ENCODE results near the gene NUCB2.

The NUCB2 gene

GRCh38 chr11:17333799-17334586, 57.5 kb downstream of the NUCB2 start:
- no peak for ATAC-seq

DNA sequence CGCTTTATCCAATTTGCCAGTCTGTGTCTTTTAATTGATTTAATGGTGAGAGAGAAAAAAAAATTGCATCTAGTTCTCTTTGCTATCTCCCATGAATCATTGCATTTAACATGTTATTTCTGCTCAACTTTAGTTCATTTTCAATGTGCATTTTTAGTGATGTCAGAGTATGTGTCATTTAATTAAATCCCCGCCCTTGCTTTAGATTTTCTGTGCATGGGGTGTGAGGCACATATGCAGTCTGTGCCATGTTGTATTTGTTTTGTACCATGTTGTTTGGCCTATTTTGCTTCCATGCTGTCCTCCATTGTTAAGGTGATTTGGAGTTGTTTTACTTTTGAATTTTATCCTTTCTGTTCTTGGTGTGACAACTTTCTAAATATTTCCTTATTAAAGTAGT, 66.7 kb downstream of the NUCB2 start:
- ATAC-seq, result no peak

GRCh38 chr11:17343907-17344306, 67.4 kb downstream of the NUCB2 start:
- ATAC-seq, result peak in 1 of 2 donors; percentile 70

- ATAC-seq, result no peak
These were observed 71.1 kb downstream of the NUCB2 start for GRCh38 chr11:17347676-17348075.

GRCh38 chr11:17350455-17351171, 74.1 kb downstream of the NUCB2 start:
- ATAC-seq, result peak; percentile 45 to 57

DNA sequence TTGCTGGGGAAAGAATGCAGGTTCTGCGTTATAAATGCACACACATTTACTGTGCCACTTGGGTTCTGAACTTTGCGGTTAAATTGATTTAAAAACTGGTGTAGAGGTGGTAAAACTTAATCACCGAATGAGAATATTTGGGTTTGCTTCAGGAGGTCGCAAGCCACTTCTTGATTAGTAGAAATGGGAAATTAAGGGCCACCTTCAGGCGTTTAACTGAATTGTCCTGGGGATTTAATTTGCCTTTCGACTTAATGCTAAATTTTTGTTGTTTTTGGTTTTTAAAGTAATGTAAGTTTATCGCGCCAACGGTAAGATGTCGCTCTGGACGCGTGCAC, 74.6 kb downstream of the NUCB2 start:
- no peak for ATAC-seq

- peak; percentile 50 to 52 for ATAC-seq
These were observed 75.1 kb downstream of the NUCB2 start, which contains the start of gene NCR3LG1 for GRCh38 chr11:17351510-17352176. TSS of gene NCR3LG1 (plus strand) at chr11:17351800. CDS start at chr11:17351970, 170 bp downstream.

DNA sequence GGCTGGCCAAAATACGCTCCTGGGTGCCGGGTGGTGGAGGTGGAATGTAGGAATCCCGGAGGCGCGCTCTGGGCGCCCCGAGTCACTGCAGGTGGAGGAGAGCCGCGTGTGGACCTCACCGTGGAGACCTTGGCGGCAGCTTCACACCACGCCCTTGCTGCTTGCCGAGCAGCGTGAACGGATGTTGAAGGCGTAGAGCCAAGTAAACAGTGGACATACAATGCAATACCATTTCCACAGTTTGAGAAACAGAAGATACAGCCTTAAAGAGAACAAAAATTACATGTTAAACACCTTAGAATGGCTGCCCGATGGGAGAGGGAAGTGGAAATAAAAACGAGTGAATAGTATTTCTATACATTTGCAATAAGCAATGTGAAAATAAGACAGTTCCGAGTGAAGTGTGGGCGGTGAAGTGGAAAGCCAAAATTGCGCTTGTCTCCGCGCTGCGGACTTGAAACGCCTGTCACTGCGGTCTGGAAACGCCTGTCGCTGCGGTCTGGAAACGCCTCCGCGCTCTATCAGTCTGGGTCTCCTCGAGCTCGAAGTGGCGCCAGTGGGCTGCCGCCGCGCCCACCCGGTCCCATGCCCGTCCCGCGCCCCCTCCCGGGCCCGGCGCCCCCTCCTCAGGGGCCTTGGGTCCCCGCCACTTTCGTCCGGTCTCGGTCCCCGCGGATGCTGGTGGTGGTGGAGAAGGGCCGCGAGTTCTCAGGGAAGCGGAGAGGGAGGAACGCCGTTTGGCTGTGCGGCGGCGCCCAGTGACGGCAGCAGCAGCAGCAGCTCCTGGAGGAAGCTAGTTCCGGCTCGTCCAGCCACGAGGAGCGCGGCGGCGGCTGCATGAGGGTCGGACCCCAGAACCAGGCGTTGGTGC, 76.6 kb downstream of the NUCB2 start:
- peak; percentile 25 for ATAC-seq

DNA sequence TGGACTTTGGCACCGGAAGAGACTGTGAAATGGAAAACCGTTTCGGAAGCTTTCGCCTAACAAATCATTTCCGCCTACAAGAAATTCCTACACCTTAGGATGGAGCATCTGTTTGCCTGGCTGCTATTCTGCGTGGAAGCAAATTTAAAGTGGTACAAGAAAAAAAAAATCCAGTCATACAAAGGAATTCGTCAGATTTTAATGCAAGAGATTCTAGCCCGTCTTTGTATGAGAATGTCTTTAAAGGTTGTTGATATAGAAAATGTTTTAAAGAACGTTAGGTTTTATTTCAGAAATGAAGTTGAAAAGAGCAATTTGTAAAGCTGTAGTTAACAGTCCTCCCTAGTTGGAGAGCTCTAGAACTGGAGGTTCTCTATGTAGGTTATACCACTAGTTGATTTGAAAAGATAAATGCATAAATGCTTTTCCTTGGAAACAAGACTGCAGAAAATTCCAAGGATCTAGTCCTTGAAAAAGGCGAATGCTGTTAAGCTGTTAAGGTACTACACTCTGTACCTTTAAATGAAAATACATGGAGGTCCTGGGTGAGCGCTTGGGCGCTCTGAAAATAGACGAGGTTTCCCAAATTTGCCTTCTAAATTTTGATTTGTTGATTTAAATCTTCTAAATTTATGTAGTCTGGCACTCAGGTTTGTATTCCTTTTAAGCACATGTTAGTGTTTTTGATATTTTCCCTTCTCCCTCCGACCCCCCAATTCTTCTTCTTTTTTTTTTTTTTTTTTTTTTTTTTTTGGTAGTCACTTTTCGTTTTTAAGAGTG, 77.5 kb downstream of the NUCB2 start:
- no peak for ATAC-seq

DNA sequence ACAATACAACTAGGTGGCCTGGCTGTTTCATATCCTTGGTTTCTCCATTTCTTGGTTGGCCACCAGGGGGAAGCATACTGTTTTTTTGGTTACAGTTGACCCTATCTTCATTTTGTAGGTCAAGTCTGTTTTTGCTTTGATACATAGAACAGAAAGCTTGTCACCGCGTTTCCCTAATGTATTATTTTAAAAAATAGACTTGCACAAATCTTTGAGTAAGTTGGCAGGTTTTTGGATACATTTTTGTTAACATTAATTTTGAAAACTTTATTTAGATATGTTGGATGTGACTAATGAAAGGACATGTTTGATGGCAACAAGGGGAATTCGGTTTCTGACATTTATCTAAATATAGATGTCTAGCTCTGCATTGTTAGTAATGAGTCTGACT, 78.1 kb downstream of the NUCB2 start:
- peak; percentile 24 to 34 for ATAC-seq

DNA sequence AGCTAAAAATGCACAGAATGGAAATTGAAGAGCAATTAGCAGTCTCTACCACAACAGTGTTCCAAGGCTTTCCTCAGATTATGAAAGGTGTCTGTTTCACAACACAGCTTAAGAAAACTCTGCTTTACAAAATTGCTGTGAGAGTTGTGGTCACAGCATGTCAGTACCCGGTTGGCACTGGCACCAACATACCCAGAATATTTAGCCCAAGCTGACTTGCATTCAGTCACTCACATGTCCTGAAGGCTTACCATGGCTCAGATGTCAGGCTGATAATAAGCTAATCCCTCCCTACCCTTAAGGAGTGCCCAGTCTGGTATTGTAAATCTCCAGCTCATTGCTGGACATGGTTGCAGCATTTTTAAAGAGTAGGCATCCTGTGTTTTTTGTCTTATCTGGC, 90.0 kb downstream of the NUCB2 start:
- no peak for ATAC-seq

DNA sequence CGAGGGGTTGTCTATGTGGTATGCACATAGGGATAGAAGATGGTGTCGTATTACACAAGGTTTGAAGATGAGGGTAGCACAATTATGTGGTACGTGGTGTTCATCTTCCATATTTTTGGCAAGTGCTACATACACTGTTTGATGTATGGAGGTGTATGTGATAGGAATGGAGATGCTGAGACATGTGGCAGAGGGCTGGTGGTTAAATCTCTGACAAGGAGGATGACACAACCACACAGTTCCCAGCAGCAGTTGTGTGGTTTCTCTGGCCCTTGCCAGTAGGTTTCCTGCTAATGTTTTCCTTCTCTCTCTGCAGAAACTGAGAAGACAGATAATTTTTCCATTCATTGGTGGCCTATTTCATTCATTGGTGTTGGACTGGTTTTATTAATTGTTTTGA, 92.0 kb downstream of the NUCB2 start:
- ATAC-seq, result no peak

DNA sequence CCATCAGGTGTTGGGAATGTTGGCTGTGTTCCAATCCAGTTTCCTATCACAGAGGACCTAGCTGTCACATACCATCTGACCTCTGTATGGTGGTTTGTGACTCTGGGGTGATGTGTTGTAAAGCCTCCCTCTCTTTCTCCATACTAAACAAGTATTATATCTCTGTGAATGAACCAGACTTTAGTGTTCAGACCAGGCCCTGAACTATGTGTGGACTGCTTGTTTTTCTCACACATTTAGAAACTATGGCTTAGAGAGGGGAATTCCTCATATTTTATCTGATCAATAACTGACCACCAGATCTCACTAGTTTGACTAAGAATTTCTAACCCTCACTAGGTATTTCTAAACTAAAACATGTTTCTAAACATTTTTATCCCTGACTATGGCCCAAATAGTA, 92.6 kb downstream of the NUCB2 start:
- ATAC-seq, result no peak

DNA sequence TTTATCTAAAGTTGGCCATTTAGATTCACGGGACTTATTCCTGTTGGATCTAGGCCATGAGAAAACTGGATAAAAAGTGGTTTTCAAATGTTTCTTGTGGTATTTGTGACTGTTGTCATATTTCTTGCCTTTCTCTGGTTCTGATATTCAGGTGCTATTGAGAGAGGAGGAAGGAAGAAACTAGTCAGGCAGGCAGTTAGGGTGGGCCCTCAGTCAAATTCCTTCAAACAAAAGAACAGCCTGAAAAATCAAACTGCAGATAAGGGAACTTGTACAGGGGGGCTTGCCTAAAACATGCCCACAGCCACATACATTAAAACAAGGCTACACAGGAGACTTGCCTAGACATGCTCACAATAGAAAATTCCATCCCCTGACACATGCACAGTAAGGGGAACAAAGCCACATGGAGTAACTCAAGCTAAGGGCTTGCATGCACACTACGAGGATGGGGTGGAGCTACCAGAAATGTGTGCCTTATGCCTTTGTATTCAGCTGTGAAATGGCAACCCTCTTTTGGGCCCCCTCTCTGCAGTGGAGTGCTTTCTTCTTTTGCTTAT, 93.2 kb downstream of the NUCB2 start:
- ATAC-seq, result no peak

DNA sequence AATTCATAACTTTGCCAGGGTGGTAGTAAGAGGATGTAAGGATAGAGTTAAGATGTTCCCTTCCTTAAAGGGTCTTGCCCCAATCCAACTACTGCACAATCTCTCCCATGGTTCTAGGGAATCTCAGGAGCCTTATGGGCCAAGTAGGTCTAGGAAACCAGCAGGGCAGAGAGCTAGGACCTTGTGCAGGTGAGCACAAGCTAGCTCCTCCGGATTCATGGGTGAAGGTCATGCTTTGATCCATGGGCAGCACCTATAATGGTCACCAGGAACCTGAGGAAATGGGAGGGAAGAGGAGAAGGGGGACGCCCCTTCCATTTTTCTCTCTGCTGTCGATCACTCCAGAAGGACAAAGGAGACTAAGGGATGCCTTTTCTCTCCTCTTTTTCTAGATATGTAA, 95.1 kb downstream of the NUCB2 start:
- ATAC-seq, result no peak

DNA sequence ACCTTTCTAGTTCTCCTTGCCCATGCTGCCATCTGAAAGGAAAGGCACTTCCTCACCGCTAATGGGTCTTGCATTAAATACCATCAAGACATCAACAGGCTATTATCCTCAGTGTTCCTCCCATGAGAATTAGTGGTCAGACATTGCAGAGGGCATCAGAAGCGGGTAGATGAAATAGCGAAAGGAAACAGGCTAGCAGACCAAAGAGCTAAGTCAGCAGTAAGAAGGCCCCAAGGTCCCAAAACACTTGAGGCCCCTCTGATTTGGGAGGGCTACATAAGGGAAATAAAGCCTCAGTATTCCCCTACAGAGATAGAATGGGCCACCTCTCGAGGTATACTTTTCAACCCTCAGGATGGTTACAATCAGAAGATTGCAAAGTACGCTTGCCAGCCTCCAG, 99.0 kb downstream of the NUCB2 start:
- no peak for ATAC-seq

DNA sequence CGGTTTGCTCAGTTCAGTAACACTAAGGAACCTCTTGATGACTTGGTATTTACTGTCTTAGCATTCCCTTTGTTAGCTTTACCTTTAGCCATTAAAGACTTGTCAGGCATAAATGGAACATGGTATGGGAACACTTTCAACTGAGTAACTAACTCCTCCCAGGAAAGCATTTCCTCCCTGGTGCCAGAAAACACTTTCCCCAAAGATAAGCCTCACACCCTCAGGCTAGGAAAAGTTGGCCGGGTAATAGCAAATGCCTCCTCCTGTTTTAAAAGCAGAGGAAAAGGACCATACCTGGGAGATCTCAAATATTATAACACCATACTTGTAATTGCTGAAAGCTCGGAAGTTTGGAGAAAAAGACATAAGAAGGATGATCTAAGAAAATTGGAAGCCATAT, 100.0 kb downstream of the NUCB2 start:
- ATAC-seq, result no peak

DNA sequence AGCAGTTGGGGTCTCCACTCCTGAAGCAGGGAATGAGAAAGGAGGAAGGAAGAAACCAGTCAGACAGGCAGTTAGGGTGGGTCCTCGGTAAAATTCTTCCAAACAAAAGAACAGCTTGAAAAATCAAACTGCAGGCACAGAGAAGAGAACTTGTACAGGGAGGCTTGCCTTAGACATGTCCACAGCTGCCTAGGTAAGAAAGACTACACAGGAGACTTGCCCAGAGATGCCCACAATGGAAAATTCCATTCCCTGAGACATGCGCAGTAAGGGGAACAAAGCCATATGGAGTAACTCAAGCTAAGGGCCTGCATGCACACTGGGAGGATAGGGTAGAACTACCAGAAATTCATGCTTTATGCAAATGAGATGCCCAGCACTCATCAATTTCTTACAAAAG, 102.1 kb downstream of the NUCB2 start:
- no peak for ATAC-seq

DNA sequence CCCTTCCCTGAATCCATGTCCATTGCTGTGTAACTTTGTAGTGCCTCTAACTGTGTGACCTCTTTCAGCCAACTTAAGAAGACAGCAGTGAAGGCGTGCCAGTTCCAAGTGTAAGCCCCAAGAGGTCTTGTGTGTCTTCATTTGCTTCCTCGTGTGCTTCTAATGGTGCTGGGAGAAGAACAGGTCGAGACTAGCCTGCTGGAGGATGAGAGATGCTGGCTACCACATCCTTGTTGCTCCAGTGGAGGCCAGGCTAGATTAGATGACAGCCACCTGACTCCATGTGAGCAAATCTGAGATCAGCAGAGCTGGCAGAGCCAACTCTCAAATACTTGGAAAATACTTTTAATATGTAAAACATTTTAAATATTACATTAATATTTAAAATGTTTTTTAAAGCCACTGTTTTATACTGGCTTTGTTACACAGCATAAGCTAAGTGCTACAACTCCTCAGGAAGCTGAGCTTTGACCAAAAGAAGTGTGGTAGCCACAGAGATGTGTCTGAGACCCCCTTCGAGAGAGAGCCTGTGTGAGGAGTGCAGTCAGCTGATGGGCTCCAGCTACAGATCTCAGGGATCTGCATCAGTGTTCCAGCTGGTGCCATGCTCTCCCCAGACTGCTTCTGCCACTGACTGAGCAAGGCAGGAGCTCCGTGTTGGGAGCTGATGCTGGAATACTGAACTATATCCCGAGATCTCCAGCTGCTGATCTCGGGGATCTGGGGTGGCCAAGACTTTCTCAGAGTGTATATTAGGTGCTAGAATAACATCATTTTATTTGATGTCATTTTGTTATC, 103.0 kb downstream of the NUCB2 start:
- ATAC-seq, result no peak

DNA sequence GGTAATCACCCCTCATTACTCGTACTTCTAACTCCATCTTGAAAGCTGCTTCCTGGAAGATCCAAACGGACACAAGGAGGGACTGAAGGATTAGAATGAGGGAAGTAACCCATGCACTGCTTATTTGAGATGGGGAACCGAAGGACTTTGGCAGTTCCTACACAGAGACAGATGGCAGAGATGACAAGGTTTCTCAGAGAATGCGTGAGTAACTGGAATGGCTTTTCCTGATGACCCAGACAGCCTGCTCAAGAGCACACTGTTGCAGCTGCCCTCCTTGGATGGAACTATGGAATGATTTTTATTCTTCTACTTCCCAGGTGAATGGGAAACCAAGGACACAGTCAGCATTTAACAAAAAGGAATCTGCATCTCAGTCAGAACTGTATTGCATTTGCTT, 104.6 kb downstream of the NUCB2 start:
- no peak for ATAC-seq
